GM21619 (cell line): Measurements from ENCODE around the gene TMEM200B.
"Not testable (repeated sequence)": the region's sequence is repeated elsewhere in the genome, so short reads cannot be mapped to it uniquely, and the experiment has no call there.

ENCODE experiments used
- ATAC-seq: cut with Tn5 transposase; IDR thresholded peaks from one replicate; pipeline ENCODE4 v1.9.1; 2021; ENCODE audit not compliant: unreplicated experiment

TMEM200B gene

GRCh38 chr1:29123887-29124365 is at the start of gene TMEM200B:
Gene TMEM200B, minus strand, starts transcription at chr1:29123903. Its CDS starts 2,075 bp downstream, at chr1:29121828.
- ATAC-seq: no peak

GRCh38 chr1:29172415-29172939 is 48.8 kb upstream of the TMEM200B start:
- no peak for ATAC-seq

- ATAC-seq: no peak
Observed at GRCh38 chr1:29171521-29171920, 47.8 kb upstream of the TMEM200B start.

GRCh38 chr1:29171089-29171488 is 47.4 kb upstream of the TMEM200B start:
- ATAC-seq: no peak

GRCh38 chr1:29169976-29170375 is 46.3 kb upstream of the TMEM200B start:
- no peak for ATAC-seq

- ATAC-seq: no peak
Observed at GRCh38 chr1:29167904-29168303, 44.2 kb upstream of the TMEM200B start.

GRCh38 chr1:29166291-29166878 is 42.7 kb upstream of the TMEM200B start:
- no peak for ATAC-seq

- ATAC-seq: no peak
Observed at GRCh38 chr1:29164588-29164987, 40.9 kb upstream of the TMEM200B start.

GRCh38 chr1:29162476-29163138 is 38.9 kb upstream of the TMEM200B start:
- no peak for ATAC-seq

- ATAC-seq: no peak
Observed at GRCh38 chr1:29162025-29162424, 38.3 kb upstream of the TMEM200B start.

GRCh38 chr1:29159773-29160172 is 36.1 kb upstream of the TMEM200B start:
- no peak for ATAC-seq

GRCh38 chr1:29157269-29157601 is 33.5 kb upstream of the TMEM200B start:
- ATAC-seq: no peak

- no peak for ATAC-seq
Observed at GRCh38 chr1:29156543-29157268, 33.0 kb upstream of the TMEM200B start.

GRCh38 chr1:29152046-29152805 is 28.5 kb upstream of the TMEM200B start:
- no peak for ATAC-seq

- ATAC-seq: not testable (repeated sequence)
Observed at GRCh38 chr1:29150346-29150745, 26.6 kb upstream of the TMEM200B start.

GRCh38 chr1:29148656-29149491 is 25.2 kb upstream of the TMEM200B start:
- ATAC-seq: no peak

- no peak for ATAC-seq
Observed at GRCh38 chr1:29145739-29146437, 22.2 kb upstream of the TMEM200B start.

- ATAC-seq: no peak
Observed at GRCh38 chr1:29144178-29144577, 20.5 kb upstream of the TMEM200B start.

GRCh38 chr1:29142714-29143113 is 19.0 kb upstream of the TMEM200B start:
- ATAC-seq: no peak
